Vagina (tissue), 2 donors: Measurements from ENCODE around the gene MAP3K7.

Experiments
- CTCF ChIP-seq, 3 experiments: fragments of 450-650 bp in 2 of 3; fragments of 200-600 bp in 1 of 3; sonication (generic) in 1 of 3; IDR thresholded peaks; one replicate each; pipeline ENCODE4 v1.5.1; 2017 to 2019; ENCODE audit warnings: antibody characterized with exemption in 3 of 3, mild to moderate bottlenecking in 2 of 3, moderate library complexity in 2 of 3
- POLR2A ChIP-seq, 2 donors: fragments of 450-650 bp; IDR thresholded peaks; one replicate each; pipeline ENCODE4 v1.6.1; 2017; ENCODE audit warnings: antibody characterized with exemption in 2 of 2, mild to moderate bottlenecking in 2 of 2, moderate library complexity in 2 of 2
- POLR2AphosphoS5 ChIP-seq, 2 donors: sonication (generic); formaldehyde crosslinking; IDR thresholded peaks; one replicate each; pipeline ENCODE4 v1.9.0; 2017; ENCODE audit warnings: antibody characterized with exemption in 2 of 2, mild to moderate bottlenecking in 2 of 2, low read depth in 1 of 2; ENCODE audit not compliant: insufficient read depth in 1 of 2

- no peak for TF ChIP-seq CTCF (IDR thresholded peaks at IDR 0.05)
- TF ChIP-seq POLR2A (IDR thresholded peaks at IDR 0.05): no peak
- no peak for TF ChIP-seq POLR2AphosphoS5 (IDR thresholded peaks at IDR 0.05; ENCODE audit: insufficient read depth in 1 of 2, low read depth in 1 of 2)
Measured at GRCh38 chr6:90471263-90471662, 115.6 kb downstream of the MAP3K7 start.
